Measurements from ENCODE around the gene ITPR2.

The ITPR2 gene

DNA sequence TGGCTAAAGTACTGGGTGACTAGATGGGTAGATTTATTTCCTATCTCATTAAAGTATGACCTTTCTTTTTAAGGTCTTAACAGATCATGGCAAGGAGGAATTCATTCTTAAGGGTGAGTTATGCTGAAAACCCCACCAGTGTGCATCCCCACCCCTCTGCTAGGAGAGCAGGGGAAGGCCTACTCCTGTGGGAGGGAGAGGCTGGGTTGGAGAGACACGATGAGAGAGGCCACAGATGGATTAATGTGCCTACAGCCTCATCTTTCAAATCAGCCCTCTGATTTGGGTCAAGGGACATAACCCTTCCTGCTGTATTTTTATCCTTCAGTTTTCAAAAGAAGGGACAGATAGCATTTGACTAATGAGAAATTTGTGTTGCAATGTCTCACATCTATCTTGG lies 452.1 kb downstream of the ITPR2 start:
- TF ChIP-seq, protein P1, sequence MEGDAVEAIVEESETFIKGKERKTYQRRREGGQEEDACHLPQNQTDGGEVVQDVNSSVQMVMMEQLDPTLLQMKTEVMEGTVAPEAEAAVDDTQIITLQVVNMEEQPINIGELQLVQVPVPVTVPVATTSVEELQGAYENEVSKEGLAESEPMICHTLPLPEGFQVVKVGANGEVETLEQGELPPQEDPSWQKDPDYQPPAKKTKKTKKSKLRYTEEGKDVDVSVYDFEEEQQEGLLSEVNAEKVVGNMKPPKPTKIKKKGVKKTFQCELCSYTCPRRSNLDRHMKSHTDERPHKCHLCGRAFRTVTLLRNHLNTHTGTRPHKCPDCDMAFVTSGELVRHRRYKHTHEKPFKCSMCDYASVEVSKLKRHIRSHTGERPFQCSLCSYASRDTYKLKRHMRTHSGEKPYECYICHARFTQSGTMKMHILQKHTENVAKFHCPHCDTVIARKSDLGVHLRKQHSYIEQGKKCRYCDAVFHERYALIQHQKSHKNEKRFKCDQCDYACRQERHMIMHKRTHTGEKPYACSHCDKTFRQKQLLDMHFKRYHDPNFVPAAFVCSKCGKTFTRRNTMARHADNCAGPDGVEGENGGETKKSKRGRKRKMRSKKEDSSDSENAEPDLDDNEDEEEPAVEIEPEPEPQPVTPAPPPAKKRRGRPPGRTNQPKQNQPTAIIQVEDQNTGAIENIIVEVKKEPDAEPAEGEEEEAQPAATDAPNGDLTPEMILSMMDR (IDR thresholded peaks at IDR 0.05; ENCODE audit: low read length) = no peak
- no peak overlapping the region for H3K4me3 ChIP-seq (ENCODE audit: low read depth, low read length, poor library complexity, severe bottlenecking)
- no peaks in the 10 kb centered on the region for H3K9me3 ChIP-seq (ENCODE audit: low read length)
- no peak overlapping the region for H3K27ac ChIP-seq (ENCODE audit: low read depth, low read length, poor library complexity, severe bottlenecking)
- peaks cover 10% of the 10 kb centered on the region; the same call in 1 of the 2 replicates for H3K36me3 ChIP-seq (ENCODE audit: insufficient read depth, low read length)
- H3K9ac ChIP-seq (ENCODE audit: low read length) = no peak overlapping the region
- H3K79me2 ChIP-seq (ENCODE audit: insufficient read depth, low read length) = no peaks in the 10 kb centered on the region
- no peak overlapping the region for H2AFZ ChIP-seq (ENCODE audit: low read length)
- H4K20me1 ChIP-seq (ENCODE audit: insufficient read depth, low read length) = no peaks in the 10 kb centered on the region
- no peaks in the 10 kb centered on the region for H3F3A ChIP-seq (ENCODE audit: insufficient read depth, low read length)
- H3K4me2 ChIP-seq (ENCODE audit: low read length) = no peak overlapping the region
- H3K4me1 ChIP-seq (ENCODE audit: insufficient read depth, low read length, severe bottlenecking) = no peaks in the 10 kb centered on the region
- H3K9me2 ChIP-seq (ENCODE audit: low read depth, low read length) = no peaks in the 10 kb centered on the region
- H3K27me3 ChIP-seq (ENCODE audit: insufficient read depth, low read length) = no peaks in the 10 kb centered on the region

DNA sequence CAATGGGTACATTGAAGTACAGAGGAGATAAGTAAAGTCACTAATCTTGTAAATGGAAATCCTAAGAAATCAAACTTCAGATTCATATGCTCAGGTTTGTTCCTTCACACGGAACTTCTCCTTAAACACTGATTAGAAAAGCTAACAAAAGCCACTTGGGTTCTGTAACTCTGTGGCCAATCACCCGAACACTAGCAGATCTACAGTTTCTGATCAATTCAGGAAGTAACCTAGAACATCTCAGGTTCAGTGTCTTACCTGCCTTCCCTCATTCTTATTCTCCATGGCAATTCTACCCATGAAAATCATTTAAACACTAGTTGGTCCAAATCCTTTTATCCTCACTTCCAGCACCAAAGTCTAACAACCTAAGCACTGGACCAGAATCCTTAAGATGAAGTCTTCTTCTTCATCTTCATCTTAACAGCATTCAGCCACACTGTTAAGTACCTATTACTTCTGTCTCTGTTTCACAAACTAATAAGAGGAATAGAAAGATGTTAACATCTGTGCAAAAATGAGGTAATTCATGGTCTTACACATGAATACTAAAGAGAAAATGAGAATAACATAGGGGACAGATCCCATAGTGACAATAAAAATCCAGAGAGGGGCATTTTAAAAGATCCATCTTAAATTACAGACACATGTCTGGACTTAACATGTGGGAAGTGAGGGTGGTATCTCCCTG lies 453.1 kb downstream of the ITPR2 start:
- TF ChIP-seq, protein P1 (IDR thresholded peaks at IDR 0.05; ENCODE audit: low read length) = no peak
- no peak for TF ChIP-seq EZH2 (IDR thresholded peaks at IDR 0.05; ENCODE audit: borderline replicate concordance, low read length)

DNA sequence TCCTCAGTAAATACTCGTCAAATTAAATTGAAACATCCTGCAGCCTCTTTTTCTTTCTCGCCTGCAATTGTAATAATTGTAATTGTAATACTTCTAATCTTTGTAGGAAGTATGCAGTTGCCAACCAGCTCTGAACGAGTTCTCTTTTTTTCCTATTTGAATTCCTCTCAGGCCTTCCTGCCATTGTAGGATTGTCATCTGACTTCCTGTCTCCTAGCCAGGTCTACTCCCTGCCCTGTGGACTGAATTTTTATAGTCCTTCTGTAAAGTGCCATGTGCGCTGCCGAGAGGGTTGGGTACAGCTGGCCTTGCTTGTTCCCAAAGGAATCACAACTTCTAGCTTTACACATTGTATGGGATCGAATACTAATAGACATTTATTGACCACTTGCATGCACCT lies 454.3 kb downstream of the ITPR2 start:
- Histone ChIP-seq H3K27me3 (ENCODE audit: insufficient read depth, low read length) (no peaks in the 10 kb centered on the region), H3K4me1 (ENCODE audit: insufficient read depth, low read length, severe bottlenecking) (no peaks in the 10 kb centered on the region), H3K4me2 (ENCODE audit: low read length) (no peak overlapping the region), H2AFZ (ENCODE audit: low read length) (no peak overlapping the region), H3K27ac (ENCODE audit: low read depth, low read length, poor library complexity, severe bottlenecking) (no peak overlapping the region), H4K20me1 (ENCODE audit: insufficient read depth, low read length) (no peaks in the 10 kb centered on the region), H3K4me3 (ENCODE audit: low read depth, low read length, poor library complexity, severe bottlenecking) (no peak overlapping the region), H3K9me3 (ENCODE audit: low read length) (no peaks in the 10 kb centered on the region), H3K9ac (ENCODE audit: low read length) (no peak overlapping the region), H3K36me3 (ENCODE audit: insufficient read depth, low read length) (0 out of 2 replicates have a peak, but pooled peaks cover under 1% of the 10 kb centered on the region), H3K79me2 (ENCODE audit: insufficient read depth, low read length) (no peaks in the 10 kb centered on the region), H3F3A (ENCODE audit: insufficient read depth, low read length) (no peaks in the 10 kb centered on the region), H3K9me2 (ENCODE audit: low read depth, low read length) (no peaks in the 10 kb centered on the region)
- TF ChIP-seq, protein P1 (IDR thresholded peaks at IDR 0.05; ENCODE audit: low read length) = no peak
- no peak for TF ChIP-seq EZH2 (IDR thresholded peaks at IDR 0.05; ENCODE audit: borderline replicate concordance, low read length)

More for the DNA sequence above, 453.1 kb downstream of the ITPR2 start:
- no peaks in the 10 kb centered on the region for H3K4me1 ChIP-seq (ENCODE audit: insufficient read depth, low read length, severe bottlenecking)
- H3K27ac ChIP-seq (ENCODE audit: low read depth, low read length, poor library complexity, severe bottlenecking) = no peak overlapping the region
- H3K27me3 ChIP-seq (ENCODE audit: insufficient read depth, low read length) = no peaks in the 10 kb centered on the region
- no peak overlapping the region for H2AFZ ChIP-seq (ENCODE audit: low read length)
- H3F3A ChIP-seq (ENCODE audit: insufficient read depth, low read length) = no peaks in the 10 kb centered on the region
- H3K9me3 ChIP-seq (ENCODE audit: low read length) = no peaks in the 10 kb centered on the region
- no peak overlapping the region for H3K4me3 ChIP-seq (ENCODE audit: low read depth, low read length, poor library complexity, severe bottlenecking)
- no peak overlapping the region for H3K9ac ChIP-seq (ENCODE audit: low read length)
- no peaks in the 10 kb centered on the region for H4K20me1 ChIP-seq (ENCODE audit: insufficient read depth, low read length)
- H3K79me2 ChIP-seq (ENCODE audit: insufficient read depth, low read length) = no peaks in the 10 kb centered on the region
- H3K9me2 ChIP-seq (ENCODE audit: low read depth, low read length) = no peaks in the 10 kb centered on the region
- no peak overlapping the region for H3K4me2 ChIP-seq (ENCODE audit: low read length)
- H3K36me3 ChIP-seq (ENCODE audit: insufficient read depth, low read length) = 0 out of 2 replicates have a peak, but pooled peaks cover 4% of the 10 kb centered on the region

Data from OCI-LY1 (cell line).